ENCODE data around the gene CEP135.

DNA sequence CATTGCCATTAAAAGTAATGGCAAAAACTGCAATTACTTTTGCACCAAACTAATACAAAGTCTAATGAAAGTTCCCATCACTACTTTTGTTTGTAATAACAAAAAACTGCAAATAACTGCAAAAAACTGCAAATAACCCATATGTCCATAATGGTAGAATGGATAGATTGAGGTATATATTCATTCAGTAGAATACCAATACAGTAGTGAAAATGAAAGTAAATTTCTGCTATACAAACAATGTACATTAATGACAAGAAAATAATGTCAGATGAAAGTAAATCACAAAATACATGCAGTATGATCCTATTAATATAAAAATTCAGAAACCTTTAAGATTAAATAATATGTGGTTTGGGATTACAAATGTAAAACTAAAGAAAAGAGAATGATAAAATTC is 41.3 kb upstream of the CEP135 start:
- TF ChIP-seq, protein P1, sequence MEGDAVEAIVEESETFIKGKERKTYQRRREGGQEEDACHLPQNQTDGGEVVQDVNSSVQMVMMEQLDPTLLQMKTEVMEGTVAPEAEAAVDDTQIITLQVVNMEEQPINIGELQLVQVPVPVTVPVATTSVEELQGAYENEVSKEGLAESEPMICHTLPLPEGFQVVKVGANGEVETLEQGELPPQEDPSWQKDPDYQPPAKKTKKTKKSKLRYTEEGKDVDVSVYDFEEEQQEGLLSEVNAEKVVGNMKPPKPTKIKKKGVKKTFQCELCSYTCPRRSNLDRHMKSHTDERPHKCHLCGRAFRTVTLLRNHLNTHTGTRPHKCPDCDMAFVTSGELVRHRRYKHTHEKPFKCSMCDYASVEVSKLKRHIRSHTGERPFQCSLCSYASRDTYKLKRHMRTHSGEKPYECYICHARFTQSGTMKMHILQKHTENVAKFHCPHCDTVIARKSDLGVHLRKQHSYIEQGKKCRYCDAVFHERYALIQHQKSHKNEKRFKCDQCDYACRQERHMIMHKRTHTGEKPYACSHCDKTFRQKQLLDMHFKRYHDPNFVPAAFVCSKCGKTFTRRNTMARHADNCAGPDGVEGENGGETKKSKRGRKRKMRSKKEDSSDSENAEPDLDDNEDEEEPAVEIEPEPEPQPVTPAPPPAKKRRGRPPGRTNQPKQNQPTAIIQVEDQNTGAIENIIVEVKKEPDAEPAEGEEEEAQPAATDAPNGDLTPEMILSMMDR (conservative IDR thresholded peaks at IDR 0.05; ENCODE audit: low read length) = no peak
- no peak for TF ChIP-seq EZH2phosphoT487 (IDR thresholded peaks at IDR 0.05; ENCODE audit: borderline replicate concordance, low read depth, low read length)

Data from OCI-LY7 (cell line).